Lung (tissue), 12 donors: ENCODE measurements around the gene ERFE. TPM values are rescaled to one million over a fixed set of nuclear protein-coding genes. Genes with fewer than 3 reads are reported as not detected.

Source experiments
- ATAC-seq: fragments of 200-7000 bp; cut with Tn5 transposase; one replicate; pipeline ENCODE4 v1.9.1; 2020; ENCODE audit warnings: moderate number of reproducible peaks; ENCODE audit not compliant: insufficient read depth, low FRiP score
- DNase-seq, 3 donors: peaks; one replicate each; pipeline ENCODE4 v3.0.0-alpha.2; 2013 to 2017
- H3K27ac ChIP-seq, 2 donors: one replicate each; pipeline ENCODE4 v1.5.1; 2013; ENCODE audit warnings: mild to moderate bottlenecking in 2 of 2, moderate library complexity in 2 of 2, control low read depth in 1 of 2, inconsistent platforms in 1 of 2, low read depth in 1 of 2, low read length in 1 of 2
- H3K27me3 ChIP-seq, 3 donors: one replicate each; pipeline ENCODE4 v1.5.1; 2013; ENCODE audit warnings: low read length in 2 of 3; ENCODE audit not compliant: control insufficient read depth in 3 of 3, insufficient read depth in 3 of 3
- H3K36me3 ChIP-seq, 4 donors: one replicate each; pipeline ENCODE4 v1.5.1; 2013; ENCODE audit warnings: low read length in 4 of 4, mild to moderate bottlenecking in 1 of 4, moderate library complexity in 1 of 4; ENCODE audit not compliant: control insufficient read depth in 4 of 4, insufficient read depth in 4 of 4
- H3K4me1 ChIP-seq, 5 donors: one replicate each; pipeline ENCODE4 v1.5.1; 2013; ENCODE audit warnings: low read length in 5 of 5, mild to moderate bottlenecking in 2 of 5, moderate library complexity in 1 of 5; ENCODE audit not compliant: control insufficient read depth in 5 of 5, insufficient read depth in 5 of 5
- H3K4me3 ChIP-seq: one replicate; pipeline ENCODE4 v1.5.1; 2013; ENCODE audit warnings: mild to moderate bottlenecking, control low read depth, moderate library complexity
- H3K9ac ChIP-seq, 2 donors: one replicate each; pipeline ENCODE4 v1.5.1; 2013; ENCODE audit warnings: low read length in 2 of 2, control low read depth in 1 of 2; ENCODE audit not compliant: insufficient read depth in 1 of 2
- H3K9me3 ChIP-seq, 4 donors: one replicate each; pipeline ENCODE4 v1.5.1; 2013; ENCODE audit warnings: low read length in 3 of 4, mild to moderate bottlenecking in 1 of 4, moderate library complexity in 1 of 4; ENCODE audit not compliant: control insufficient read depth in 4 of 4, insufficient read depth in 3 of 4
- CTCF ChIP-seq: IDR thresholded peaks from 2 replicates; pipeline ENCODE4 v1.5.1; 2012; ENCODE audit warnings: mild to moderate bottlenecking; ENCODE audit errors: control extremely low read depth, extremely low read depth
- WGBS, 2 donors: extraction: QIAGEN DNeasy Blood & Tissue Kit; methylation state at CpG; one replicate each; pipeline ENCODE4 v1.1.7; 2013; 5-methylcytosine and 5-hydroxymethylcytosine counted together
- polyA plus RNA-seq, 2 donors: library from polyadenylated mRNA; stranded (reverse); fragments of 200-250 nt; gene quantifications; one replicate each; pipeline ENCODE4 v1.2.1, GENCODE V29; 2013
- total RNA-seq, 2 donors: library from RNA; depleted of rRNA in 1 of 2; stranded (reverse); fragments of >200 nt in 1 of 2; gene quantifications; one replicate each; pipeline ENCODE4 v1.2.1, GENCODE V29; 2014 to 2021
- donor health status: control.
- donor health status: control.
- donor health status: Bipolar disorder and iron deficiency.
- donor health status: healthy.
- donor health status: DM: yes; HTN: yes; CAD: no.

ERFE gene
- total and polyA plus RNA-seq, 4 donors: 0.52 to 0.54 (median 0.54) TPM; not detected in 1

- H3K9ac ChIP-seq: no peak overlapping the region
- H3K4me1 ChIP-seq: peaks cover 0 to 3% (median 0%) of the 10 kb centered on the region in 5 donors
- no peak overlapping the region for H3K27ac ChIP-seq
- no peaks in the 10 kb centered on the region for H3K36me3 ChIP-seq
- TF ChIP-seq CTCF: no peak
- peaks cover 0 to 5% (median 0%) of the 10 kb centered on the region in 3 donors for H3K27me3 ChIP-seq
- ATAC-seq (no peak), DNase-seq (no peak)
- peaks cover 0 to 3% (median 1%) of the 10 kb centered on the region in 4 donors for H3K9me3 ChIP-seq
- no peak overlapping the region for H3K4me3 ChIP-seq
- WGBS, 2 donors: 70 to 75% methylated on average over 11 of the region's 11 CpGs
Observed at GRCh38 chr2:238117199-238118154, 41.3 kb upstream of the ERFE start.

- DNase-seq (no peak), ATAC-seq (no peak)
- H3K4me1 ChIP-seq: peaks cover 0 to 3% (median 0%) of the 10 kb centered on the region in 5 donors
- no peaks in the 10 kb centered on the region for H3K9me3 ChIP-seq
- peaks cover 0 to 5% (median 0%) of the 10 kb centered on the region in 3 donors for H3K27me3 ChIP-seq
- no peak overlapping the region for H3K4me3 ChIP-seq
- no peak overlapping the region for H3K9ac ChIP-seq
- H3K36me3 ChIP-seq: no peaks in the 10 kb centered on the region
- TF ChIP-seq CTCF: no peak
- H3K27ac ChIP-seq: no peak overlapping the region
- 53 to 55% methylated on average over 15 of the region's 15 CpGs for WGBS, 2 donors
Observed at GRCh38 chr2:238119756-238120462, 38.9 kb upstream of the ERFE start.

GRCh38 chr2:238120463-238121298 lies 38.1 kb upstream of the ERFE start:
- Histone ChIP-seq H3K27ac (no peak overlapping the region), H3K9me3 (no peaks in the 10 kb centered on the region), H3K4me3 (no peak overlapping the region), H3K4me1 (peaks cover 0 to 3% (median 0%) of the 10 kb centered on the region in 5 donors), H3K27me3 (peaks cover 0 to 5% (median 0%) of the 10 kb centered on the region in 3 donors), H3K9ac (no peak overlapping the region), H3K36me3 (no peaks in the 10 kb centered on the region)
- DNase-seq: peak; percentile 49 to 75 (median 66)
- TF ChIP-seq CTCF: no peak
- ATAC-seq: no peak
- whole genome bisulfite sequencing, 2 donors: 40 to 44% methylated on average over 28 to 30 of the region's 30 CpGs
